Medulla oblongata (tissue), 1 donor: Measurements from ENCODE around the gene RNFT2.
A peak's percentile ranks its signal among the peaks of the same experiment; 100 is the strongest.
"Not testable (repeated sequence)": the region's sequence is repeated elsewhere in the genome, so short reads cannot be mapped to it uniquely, and the experiment has no call there.

ENCODE experiments used
- DNase-seq: peaks from one replicate; pipeline ENCODE4 v3.0.0-alpha.2; 2015; ENCODE audit errors: extremely low spot score

Gene RNFT2

GRCh38 chr12:116794725-116795124 lies 56.6 kb downstream of the RNFT2 start:
- DNase-seq, result no peak

GRCh38 chr12:116797885-116798284 lies 59.8 kb downstream of the RNFT2 start:
- DNase-seq, result no peak

DNA sequence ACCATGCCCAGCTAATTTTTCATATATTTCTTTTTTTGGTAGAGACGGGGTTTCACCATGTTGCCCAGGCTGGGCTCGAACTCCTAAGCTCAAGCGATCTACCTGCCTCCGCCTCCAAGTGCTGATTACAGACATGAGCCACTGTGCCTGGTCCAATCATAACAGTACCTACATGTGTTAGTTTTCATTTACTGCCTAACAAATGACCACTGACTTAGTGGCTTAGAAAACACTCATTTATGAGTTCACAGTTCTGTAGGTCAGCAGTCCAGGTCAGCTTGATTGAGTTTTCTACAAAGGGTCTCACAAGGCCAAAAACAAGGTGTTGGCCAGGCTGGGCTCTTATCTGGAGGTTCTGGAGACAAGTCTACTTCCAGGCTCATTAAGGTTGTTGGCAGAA lies 60.6 kb downstream of the RNFT2 start:
- no peak for DNase-seq

DNA sequence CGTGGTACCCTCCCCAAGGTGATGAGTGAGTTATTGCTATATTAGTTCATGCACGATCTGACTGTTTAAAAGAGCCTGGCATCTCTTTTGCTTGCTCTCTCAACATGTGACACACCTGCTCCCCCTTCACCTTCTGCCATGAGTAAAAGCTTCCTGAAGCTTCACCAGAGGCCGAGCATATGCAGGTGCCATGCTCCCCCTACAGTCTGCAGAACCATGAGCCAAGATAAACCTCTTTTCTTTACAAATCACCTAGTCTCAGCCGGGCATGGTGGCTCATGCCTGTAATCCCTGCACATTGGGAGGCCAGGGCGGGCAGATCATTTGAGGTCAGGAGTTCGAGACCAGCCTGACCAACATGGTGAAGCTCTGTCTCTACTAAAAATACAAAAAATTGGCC lies 61.8 kb downstream of the RNFT2 start:
- DNase-seq, result no peak

GRCh38 chr12:116800918-116801317 lies 62.8 kb downstream of the RNFT2 start:
- no peak for DNase-seq

GRCh38 chr12:116802018-116802417 lies 63.9 kb downstream of the RNFT2 start:
- DNase-seq, result no peak

DNA sequence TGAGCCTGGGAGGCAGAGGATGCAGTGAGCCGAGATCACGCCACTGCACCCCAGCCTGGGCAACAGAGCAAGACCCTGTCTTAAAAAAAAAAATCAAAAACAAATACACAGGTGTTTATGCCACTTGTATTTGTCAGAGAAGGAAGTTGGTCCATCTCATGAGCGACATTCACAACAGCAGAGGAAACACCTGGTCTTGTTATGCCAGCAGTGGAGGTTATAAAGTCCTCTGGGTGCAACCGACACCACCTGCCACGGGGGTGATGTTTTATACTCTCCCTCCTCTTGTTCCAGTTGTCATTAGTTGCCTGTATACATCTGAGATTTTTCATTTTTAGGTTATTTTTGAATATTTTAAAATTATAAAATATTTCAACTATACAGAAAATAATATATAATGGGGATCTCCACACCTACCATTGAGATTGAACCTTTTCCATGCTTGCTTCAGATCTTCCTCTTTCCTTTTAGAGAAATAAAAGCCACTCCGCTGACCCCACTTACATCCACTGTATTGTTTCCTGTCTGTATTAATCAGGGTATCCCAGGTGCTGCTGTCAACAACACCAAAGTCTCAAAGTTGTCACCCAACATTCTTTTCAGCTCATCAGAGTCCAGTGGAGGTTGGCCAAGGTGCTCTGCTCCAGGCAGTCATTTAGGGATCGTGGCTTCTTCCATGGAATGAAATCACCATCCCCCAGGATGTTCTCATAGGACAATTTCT lies 65.1 kb downstream of the RNFT2 start:
- no peak for DNase-seq

DNA sequence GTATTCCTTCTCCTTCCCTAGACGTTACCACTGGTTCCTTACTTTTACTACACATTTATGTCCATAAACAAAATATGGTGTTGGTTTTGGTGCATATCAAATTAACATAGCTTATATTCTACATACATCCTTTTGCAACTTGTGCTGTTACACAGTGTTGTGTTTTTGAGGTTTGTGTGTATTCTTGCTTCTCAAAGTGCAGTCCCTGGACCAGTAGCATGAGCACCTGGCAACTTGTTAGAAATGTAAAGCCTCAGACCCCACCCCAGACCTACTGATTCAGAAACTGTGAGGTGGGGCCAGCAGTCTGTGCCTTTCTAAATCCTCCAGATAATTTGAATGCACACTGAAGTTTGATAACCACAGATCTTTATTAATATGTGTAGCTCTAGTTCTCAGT lies 65.9 kb downstream of the RNFT2 start:
- no peak for DNase-seq

DNA sequence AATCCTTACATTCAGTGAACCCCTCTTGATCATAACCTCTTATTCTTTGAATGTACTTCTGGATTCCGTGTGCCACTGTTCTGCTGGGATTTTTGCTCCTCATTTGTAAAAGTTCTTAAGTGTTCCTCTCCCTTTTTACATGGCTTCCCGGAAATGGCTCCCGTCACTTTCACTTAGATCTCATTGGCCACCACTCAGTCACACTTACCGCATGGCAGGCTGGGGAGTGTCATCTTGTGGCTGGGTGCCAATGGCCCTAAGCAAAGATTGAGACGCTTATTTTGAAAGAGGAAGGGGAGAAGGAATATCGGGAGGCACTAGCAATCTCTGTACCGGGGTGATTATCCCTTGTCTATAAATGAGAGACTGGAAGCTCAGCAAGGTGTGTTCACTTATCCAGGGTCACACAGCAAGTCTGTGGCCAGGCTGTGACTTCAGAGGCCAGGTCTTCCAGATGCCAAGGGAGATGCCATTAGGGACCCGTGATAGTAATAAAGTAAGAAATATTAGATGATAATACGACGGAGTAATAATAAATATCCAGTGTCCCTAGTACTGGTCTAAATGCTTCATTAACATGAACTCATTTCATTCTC lies 68.8 kb downstream of the RNFT2 start:
- no peak for DNase-seq

GRCh38 chr12:116807546-116807945 lies 69.4 kb downstream of the RNFT2 start:
- DNase-seq, result no peak

DNA sequence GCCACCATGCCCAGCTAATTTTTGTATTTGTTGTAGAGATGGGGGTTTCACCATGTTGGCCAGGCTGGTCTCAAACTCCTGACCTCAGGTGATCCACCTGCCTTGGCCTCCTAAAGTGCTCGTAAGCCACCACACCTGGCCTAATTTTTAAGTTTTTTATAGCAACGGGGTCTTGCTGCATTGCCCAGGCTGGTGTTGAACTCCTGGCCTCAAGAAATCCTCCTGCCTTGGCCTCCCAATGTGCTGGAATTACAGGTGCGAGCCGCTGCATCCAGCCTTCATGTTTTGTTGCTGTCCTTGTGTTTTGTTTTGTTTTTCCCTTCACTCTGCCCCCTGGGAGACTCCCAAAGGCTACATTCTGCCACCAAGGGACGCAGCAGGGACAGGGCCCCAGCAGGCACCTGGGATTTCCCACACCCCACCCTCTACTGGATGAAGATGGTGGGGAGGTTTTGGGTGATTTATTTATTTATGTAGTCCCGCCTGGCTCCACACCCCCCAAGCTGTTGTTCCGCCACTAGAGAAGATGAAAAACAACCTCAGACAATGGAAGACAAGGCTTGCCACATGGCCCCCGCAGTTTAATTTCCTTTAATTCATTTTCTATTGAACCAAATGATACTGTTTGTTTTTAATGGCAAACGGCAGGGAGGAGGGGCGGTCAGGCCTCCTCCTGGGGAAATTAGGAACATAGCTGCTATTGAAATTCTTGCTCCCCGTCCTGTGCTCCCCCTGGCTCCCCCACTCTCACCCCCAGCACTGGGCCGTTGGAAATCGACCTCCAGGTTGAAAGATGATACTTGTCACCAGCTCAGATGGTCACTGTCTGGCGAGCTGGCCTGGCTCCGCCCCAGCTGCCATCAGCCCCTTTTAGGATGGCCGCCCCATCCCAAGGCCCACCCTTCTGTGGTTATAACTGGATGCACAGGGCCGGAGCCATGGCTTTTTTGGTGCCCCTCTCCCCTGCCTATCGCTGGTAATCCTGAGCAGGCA lies 70.3 kb downstream of the RNFT2 start:
- no peak for DNase-seq

DNA sequence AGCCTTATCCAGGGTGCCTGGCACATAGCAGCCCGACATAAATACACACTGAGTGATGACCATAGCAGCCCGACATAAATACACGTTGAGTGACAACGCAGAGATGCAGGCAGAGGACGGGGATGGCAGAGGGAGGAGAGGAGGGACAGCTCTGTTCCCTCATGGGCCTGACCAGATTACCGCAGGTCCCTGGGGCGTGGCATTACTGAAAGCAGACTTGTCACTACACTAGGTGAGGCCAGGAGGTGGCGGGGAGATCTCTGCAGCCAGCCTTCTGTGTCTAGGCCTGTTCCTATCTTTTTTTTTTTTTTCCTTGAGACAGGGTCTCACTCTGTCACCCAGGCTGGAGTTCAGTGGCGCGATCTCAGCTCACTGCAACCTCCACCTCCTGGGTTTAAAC lies 74.1 kb downstream of the RNFT2 start:
- no peak for DNase-seq

- no peak for DNase-seq
Observed at GRCh38 chr12:116813271-116814041, 75.3 kb downstream of the RNFT2 start.

DNA sequence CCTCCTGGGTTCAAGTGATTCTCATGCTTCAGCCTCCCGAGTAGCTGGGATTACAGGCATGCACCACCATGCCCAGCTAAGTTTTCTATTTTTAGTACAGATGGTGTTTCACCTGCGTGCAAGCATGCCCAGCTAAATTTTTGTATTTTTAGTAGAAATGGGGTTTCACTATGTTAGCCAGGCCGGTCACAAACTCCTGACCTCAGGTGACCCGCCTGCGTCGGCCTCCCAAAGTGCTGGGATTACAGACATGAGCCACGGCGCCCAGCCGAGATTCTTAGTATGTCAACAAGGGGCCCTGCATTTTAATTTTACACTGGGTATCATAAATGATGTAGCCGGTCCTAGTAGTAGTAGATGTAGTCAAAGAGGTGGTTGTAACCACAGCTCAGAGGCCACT lies 76.7 kb downstream of the RNFT2 start:
- not testable (repeated sequence) for DNase-seq

DNA sequence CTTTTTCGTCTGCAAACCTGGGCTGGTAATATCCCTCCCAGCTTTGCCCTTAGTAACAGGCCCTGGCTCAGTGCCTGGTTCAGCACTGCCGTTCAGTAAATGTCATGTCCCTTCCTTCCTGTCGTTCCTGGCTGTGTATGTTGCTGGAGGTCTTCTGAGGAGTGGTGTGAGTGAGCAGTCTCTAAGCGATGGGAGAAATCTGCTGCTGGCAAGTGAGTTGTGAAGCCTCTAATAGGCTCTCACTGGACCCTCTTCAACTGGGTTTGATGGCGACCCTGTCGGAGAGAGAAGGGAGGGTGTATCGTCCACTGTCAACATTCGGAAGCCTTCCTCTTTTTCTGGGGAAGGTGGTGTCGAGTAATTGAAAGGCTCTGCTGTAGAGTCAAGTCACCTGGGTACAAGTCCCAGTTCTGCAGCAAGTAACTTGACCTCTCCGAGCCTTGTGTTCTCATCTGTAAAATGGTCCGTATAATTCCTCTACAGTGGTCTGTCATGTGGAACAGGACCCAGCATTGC lies 80.3 kb downstream of the RNFT2 start:
- DNase-seq, result peak; percentile 27

DNA sequence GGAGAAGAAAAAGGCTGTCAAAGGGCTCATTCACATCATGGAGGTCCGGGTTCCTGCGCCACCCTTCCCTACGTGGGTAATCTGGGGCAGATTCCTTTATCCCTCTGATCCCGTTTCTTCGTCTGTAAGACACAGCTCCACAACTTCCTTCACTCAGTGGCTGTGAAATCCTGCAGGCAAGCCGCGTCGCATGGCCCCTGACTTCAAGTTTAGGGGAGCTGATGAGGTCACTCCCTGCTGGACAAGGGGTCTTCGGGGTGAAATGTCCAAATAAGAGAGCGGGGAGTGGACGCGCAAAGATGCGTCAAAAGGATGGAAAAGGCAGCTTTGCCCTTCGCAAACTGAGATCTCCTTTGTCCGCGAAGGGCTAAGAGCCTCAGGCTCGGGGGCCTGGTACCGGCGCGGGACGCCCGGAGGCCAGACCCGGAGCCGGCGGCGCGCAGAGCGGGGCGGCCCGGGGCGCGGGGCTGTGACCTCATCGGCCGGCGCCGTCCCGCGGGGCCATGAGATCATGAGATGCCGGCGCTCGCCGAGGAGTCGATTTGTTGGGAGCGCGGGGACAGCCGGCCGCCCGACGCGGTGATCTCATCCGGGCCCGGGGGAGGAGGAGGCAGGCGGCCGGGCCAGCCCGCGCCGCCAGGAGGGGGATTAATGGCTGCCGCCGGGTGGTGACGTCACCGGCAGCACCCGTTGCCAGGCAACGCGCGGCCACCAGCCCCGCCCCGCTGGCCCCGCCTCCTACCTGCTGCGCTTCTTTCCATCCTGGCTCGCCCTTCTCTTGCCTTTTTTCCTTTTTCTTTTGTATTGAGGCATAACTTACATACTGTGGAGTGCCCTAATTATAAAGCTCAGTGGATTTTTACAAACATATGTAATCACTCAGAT lies 81.1 kb downstream of the RNFT2 start:
- peak; percentile 90 for DNase-seq

DNA sequence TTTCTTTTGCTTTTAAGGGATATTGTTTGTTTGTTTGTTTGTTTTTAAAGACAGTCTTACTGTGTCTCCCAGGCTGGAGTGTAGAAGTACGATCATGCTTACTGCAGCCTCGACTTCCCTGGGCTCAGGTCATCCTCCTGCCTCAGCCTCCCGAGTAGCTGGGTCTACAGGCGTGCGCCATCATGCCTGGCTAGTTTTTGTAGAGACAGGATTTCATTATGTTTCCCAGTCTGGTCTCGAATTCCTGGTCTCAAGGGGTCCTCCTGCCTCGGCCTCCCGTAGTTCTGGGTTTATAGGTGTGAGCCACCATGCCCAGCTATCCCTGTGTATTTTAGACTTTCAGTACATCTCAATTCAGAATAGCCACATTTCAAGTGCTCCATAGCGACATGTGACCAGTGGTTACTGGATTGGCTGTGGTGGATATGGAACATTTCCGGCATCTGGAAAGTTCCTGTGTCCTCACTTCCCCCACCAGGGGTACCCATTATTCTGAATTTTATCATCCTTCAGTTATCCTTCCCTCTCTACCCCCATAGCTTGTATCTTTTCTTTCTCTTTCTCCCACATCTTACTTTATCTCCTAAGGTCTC lies 82.0 kb downstream of the RNFT2 start:
- no peak for DNase-seq

DNA sequence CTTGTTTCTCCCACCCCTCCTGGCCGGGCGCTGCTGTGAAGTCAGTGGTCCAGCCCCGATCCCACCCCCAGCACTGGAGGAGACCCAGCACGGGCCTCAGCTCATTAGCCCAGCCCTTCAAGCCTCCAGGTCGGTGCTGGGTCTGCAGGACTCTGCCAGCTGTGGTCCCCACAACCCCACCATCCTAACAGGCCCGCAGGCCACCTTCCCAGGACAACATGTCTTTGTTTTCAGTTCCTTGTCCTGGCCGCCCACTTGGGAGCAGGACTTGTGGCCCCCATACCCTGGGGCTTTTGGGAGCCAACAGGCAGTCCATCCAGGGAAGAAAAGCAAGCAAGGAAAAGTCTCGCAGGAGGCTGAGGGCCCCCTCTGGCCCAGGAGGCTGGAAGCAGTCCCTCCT lies 83.2 kb downstream of the RNFT2 start:
- DNase-seq, result no peak

- DNase-seq, result no peak
Observed at GRCh38 chr12:116827432-116827831, 89.3 kb downstream of the RNFT2 start.

GRCh38 chr12:116832353-116832752 lies 94.2 kb downstream of the RNFT2 start:
- no peak for DNase-seq
